Measurements from ENCODE around the gene HOXC11.

The HOXC11 gene

DNA sequence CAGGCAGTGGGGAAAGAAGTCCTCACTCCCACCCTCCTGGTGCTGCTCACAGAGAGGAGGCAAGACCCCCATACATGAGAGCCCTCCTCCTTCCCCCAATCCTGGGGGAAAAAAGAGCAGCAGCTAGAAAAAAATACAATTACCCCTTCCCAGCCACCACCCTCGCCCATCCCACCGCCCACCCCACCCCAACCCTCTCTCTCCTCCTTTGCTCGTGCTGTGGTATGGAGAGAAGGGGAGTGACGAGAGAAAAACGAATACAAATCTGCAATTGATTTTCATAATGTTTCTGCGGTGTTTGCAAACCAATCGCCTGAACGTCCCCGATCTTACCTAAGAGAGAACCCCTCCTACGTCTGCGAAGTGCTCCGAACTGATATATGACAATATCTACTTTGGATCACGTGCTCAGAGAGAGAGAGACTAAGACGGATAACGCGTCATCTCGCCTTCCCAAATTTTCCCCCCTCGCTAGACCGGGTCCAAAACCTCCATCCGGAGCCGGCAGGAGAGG, at the start of gene HOXC11:
Gene HOXC11, plus strand, starts transcription at position 405 of the 514 bp plus-strand sequence. CDS start 116 bp downstream, outside the sequence.
- DNase-seq, result no peak

- no peak for DNase-seq
These were observed 48.2 kb upstream of the HOXC11 start for GRCh38 chr12:53924521-53925405.

- DNase-seq, result no peak
These were observed 45.5 kb upstream of the HOXC11 start for GRCh38 chr12:53927220-53928029.

DNA sequence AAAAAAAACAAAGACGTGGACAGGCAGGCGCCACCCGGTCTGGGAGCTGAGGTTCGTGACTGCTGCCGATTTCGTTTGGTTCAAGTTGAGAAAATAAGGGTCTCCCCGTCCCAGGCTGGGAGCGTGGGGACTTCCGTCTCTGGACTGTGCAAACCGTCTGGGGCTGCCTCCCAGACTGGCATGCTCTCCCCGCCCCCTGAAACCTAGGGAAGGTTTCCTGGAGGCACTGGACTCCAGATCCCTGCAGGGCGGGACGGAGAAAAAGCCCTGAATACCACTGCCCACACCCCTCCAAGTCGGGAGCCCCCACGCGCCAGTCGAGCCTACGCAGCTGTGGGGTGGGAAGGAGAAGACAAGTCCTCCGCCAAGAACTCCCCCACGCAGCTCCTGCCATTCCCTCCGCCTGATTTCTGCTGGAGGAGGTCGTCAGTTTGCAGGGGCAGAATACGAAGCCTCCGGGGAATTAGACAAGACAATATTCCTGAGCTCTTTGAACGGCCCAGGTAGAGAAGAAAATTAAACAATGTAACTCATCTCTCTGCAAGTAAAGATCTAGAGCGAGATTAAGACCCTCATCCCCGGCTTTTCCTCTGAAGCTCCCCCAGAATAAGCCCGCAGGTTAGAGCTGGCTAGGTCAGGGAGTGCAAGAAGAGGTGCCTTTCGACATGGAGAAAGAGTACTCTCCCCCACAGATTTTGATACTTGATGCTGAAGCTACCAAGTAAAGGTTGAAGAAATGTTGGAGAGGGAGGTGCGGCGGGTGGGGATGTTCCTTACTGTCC, 44.7 kb upstream of the HOXC11 start:
- DNase-seq, result no peak

- DNase-seq, result no peak
These were observed 43.4 kb upstream of the HOXC11 start for GRCh38 chr12:53929527-53929926.

- no peak for DNase-seq
These were observed 42.2 kb upstream of the HOXC11 start for GRCh38 chr12:53930591-53931255.

GRCh38 chr12:53931844-53932581, 40.9 kb upstream of the HOXC11 start:
- no peak for DNase-seq

DNA sequence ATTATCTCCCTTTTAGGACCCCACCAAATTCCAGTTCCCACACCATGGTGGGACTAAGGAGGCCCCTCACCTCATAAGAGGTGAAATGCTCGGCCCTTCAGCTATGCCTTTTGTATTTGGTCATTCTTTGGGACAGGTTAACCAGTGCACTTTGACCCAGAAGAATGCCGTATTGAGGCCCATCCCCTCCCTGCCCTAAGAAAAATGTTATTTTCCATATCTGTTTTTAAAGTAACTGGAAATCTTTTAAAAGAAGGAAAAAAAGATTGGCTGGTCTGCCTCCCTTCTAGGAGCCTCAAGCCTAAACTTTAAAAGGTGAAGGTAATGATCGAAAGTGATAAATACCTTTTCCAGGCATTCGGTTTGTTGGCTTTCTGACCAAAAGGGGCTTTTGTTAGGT, 40.0 kb upstream of the HOXC11 start:
- DNase-seq, result no peak

- DNase-seq, result no peak
These were observed 37.3 kb upstream of the HOXC11 start for GRCh38 chr12:53935383-53936341.

DNA sequence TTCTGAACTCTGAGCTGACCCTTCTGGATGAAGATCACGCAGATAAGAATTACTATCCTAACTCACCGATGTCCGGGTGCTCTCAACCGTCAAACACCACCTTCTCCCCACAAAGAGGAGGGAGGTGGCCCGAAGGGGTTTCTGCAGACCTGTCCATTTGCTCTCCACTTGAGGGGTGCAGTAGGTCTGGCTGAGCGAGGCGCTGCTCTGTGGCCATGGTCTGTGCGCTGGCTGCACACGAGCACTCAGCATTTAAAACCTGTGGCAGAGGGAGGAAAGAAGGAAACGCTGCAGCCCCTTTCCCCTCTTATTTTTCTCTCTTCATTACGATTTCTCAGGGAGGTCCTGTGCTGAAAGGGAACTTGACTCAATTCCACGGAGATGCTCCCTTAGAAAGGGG, 35.8 kb upstream of the HOXC11 start:
- DNase-seq, result no peak

DNA sequence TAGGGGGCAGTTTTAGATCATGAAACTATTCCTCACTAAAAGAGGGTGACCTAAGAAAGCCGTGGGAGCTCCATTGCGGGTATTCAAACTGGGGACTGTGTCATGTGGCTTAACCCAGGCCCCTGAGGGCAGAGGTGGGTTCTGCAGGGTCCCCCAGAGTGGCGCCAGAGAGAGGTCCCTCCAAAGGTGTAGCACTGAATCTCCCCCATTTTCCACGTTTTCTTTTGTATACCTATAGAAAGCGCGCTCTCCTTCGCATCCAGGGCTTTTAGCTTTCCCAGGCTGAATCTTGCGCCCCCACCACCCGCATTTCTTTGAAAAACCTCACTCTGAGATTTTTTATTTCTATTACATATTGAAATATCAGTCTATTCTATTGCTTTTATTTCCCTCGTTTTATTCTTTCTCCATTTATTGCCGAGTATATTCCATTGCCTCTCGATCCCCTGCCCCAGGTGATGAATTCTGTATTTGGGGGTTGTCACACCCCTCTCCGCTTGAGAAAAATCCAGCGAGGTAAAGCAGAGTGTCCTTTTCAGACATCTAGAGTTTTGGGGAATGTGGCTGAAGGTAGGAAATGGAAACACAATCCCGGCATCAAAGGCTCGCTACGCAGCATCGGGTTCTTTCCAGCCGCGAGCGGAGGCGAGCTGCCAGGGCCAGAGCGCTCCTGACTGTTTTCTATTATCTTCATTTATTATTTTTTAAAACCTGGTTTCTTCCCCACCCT, 35.2 kb upstream of the HOXC11 start:
- no peak for DNase-seq

GRCh38 chr12:53938326-53939140, 34.4 kb upstream of the HOXC11 start, which contains the start of gene HOXC13:
HOXC13 (plus strand) TSS chr12:53938831; CDS start chr12:53938907, 76 bp downstream.
- peak; percentile 26 for DNase-seq

- DNase-seq, result no peak
These were observed 33.5 kb upstream of the HOXC11 start for GRCh38 chr12:53939141-53940108.

- DNase-seq, result no peak
These were observed 32.4 kb upstream of the HOXC11 start for GRCh38 chr12:53940443-53941014.

DNA sequence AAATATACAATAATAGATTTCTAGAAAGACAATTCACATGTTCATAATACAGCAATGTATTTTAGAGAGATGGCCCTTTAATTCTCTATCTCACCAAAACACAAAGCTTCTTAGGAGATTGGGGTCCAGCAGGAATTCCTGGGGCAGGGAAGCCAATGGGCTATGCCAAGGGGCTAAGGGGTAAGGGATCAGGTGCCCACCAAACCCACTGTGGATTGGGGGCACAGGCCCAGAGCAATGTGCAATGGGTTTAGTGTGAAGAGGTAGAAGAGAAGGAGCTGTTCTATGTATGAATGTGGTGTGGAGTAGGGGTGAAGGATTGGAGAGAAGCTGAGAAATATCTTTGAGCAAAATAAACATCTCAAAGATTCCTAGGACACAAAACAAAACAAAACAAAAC, 31.7 kb upstream of the HOXC11 start:
- no peak for DNase-seq

DNA sequence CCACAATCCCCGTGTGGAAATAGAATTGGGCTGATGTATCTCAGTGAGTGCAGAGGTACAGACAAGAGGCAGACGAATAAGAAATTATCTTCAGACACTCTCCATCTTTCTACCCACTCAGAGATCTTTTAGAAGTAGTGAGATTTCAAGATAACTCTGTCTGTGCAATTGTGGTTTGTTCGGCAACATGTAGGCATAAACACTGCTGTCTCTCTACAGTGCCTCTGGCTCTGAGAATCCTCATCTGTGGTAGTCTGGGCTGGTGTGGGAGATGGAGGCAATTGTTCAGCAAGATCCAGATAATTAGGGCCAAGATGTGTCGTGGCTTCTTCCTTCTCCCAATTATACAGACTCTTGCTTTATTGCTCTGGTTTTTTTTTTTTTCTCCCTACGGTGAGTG, 31.2 kb upstream of the HOXC11 start:
- no peak for DNase-seq

DNA sequence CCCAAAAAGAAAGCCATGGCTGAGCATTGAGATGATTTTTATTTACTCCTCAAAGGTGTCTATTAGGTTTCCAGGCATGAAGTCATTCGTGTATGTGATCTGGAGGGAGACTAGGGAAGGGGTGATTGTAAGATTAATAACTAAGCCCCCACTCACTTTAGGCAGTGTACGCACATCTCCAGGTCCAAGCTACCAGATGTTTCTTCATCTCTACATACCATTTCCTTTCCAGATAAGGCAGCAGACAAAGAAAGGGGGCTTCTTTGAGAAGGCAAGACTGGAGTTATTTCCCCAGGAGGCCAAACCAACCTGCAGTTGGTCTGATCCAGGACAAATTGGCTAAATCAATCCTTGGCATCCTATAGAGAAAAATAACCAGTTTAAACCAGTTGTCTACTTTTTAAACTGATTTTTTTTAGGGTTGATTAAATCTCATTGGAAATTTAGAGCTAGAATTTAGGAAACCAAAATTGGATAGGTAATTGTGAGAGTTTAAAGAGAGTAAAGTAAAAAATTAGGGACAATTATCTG, 30.4 kb upstream of the HOXC11 start:
- DNase-seq, result no peak

All from activated CD4-positive, alpha-beta T cell treated with anti-CD3 and anti-CD28 coated beads, Interleukin-2, amount 50 U/mL, for 16 hours (primary cell).